Measurements from ENCODE around the gene BCKDHB.

Gene BCKDHB

GRCh38 chr6:80276861-80277260 is 170.4 kb downstream of the BCKDHB start:
- no peak for DNase-seq (ENCODE audit: extremely low spot score)
- CTCF ChIA-PET = no interaction called here
- no peak for TF ChIP-seq NFRKB (IDR thresholded peaks at IDR 0.05)
- no peak for TF ChIP-seq ZNF384 (IDR thresholded peaks at IDR 0.05)
- no peak for TF ChIP-seq LEF1 (IDR thresholded peaks at IDR 0.05; ENCODE audit: borderline replicate concordance)
- TF ChIP-seq FOXM1 (IDR thresholded peaks at IDR 0.05; ENCODE audit: borderline replicate concordance) = no peak
- TF ChIP-seq SUZ12 (IDR thresholded peaks at IDR 0.05) = no peak
- POLR2A ChIA-PET = no interaction called here

GRCh38 chr6:80277501-80277900 is 171.0 kb downstream of the BCKDHB start:
- POLR2A ChIA-PET = no interaction called here
- TF ChIP-seq SP1 (IDR thresholded peaks at IDR 0.05) (no peak), BHLHE40 (IDR thresholded peaks at IDR 0.05; ENCODE audit: borderline replicate concordance) (no peak), TARDBP (IDR thresholded peaks at IDR 0.05) (no peak), FOXA1 (IDR thresholded peaks at IDR 0.05) (no peak), ELF4 (IDR thresholded peaks at IDR 0.05) (no peak), HDGF (IDR thresholded peaks at IDR 0.05; ENCODE audit: borderline replicate concordance) (no peak), PKNOX1 (IDR thresholded peaks at IDR 0.05) (no peak), L3MBTL2 (conservative IDR thresholded peaks at IDR 0.05) (no peak), FOXK2 (IDR thresholded peaks at IDR 0.05) (no peak)
- DNase-seq (ENCODE audit: extremely low spot score) = no peak
- CTCF ChIA-PET = no interaction called here

GRCh38 chr6:80280262-80281010 is 174.0 kb downstream of the BCKDHB start:
- TF ChIP-seq ZNF384 (IDR thresholded peaks at IDR 0.05) (no peak), PKNOX1 (IDR thresholded peaks at IDR 0.05) (no peak), BHLHE40 (IDR thresholded peaks at IDR 0.05; ENCODE audit: borderline replicate concordance) (no peak), HDGF (IDR thresholded peaks at IDR 0.05; ENCODE audit: borderline replicate concordance) (no peak), NFRKB (IDR thresholded peaks at IDR 0.05) (no peak), FOXK2 (IDR thresholded peaks at IDR 0.05) (no peak), FOXA1 (IDR thresholded peaks at IDR 0.05) (no peak), FOXM1 (IDR thresholded peaks at IDR 0.05; ENCODE audit: borderline replicate concordance) (no peak), ELF4 (IDR thresholded peaks at IDR 0.05) (no peak), CTBP1 (IDR thresholded peaks at IDR 0.05; ENCODE audit: borderline replicate concordance) (no peak), TARDBP (IDR thresholded peaks at IDR 0.05) (no peak), L3MBTL2 (conservative IDR thresholded peaks at IDR 0.05) (no peak), SUZ12 (IDR thresholded peaks at IDR 0.05) (no peak), SP1 (IDR thresholded peaks at IDR 0.05) (no peak)
- ChIA-PET CTCF (no interaction called here), POLR2A (no interaction called here)
- no peak for DNase-seq (ENCODE audit: extremely low spot score)

GRCh38 chr6:80282913-80283554 is 176.6 kb downstream of the BCKDHB start:
- ChIA-PET CTCF (no interaction called here), POLR2A (no interaction called here)
- TF ChIP-seq FOXM1 (IDR thresholded peaks at IDR 0.05; ENCODE audit: borderline replicate concordance) (no peak), CTBP1 (IDR thresholded peaks at IDR 0.05; ENCODE audit: borderline replicate concordance) (no peak), BHLHE40 (IDR thresholded peaks at IDR 0.05; ENCODE audit: borderline replicate concordance) (no peak), SP1 (IDR thresholded peaks at IDR 0.05) (no peak), NFRKB (IDR thresholded peaks at IDR 0.05) (no peak), SUZ12 (IDR thresholded peaks at IDR 0.05) (no peak), HDGF (IDR thresholded peaks at IDR 0.05; ENCODE audit: borderline replicate concordance) (no peak), FOXA1 (IDR thresholded peaks at IDR 0.05) (no peak), ELF4 (IDR thresholded peaks at IDR 0.05) (no peak), TARDBP (IDR thresholded peaks at IDR 0.05) (no peak), L3MBTL2 (conservative IDR thresholded peaks at IDR 0.05) (no peak), ARNT (IDR thresholded peaks at IDR 0.05) (no peak)
- no peak for DNase-seq (ENCODE audit: extremely low spot score)

- CTCF ChIA-PET = no interaction called here
- POLR2A ChIA-PET = no interaction called here
- TF ChIP-seq NFRKB (IDR thresholded peaks at IDR 0.05) (no peak), SUZ12 (IDR thresholded peaks at IDR 0.05) (no peak), TARDBP (IDR thresholded peaks at IDR 0.05) (no peak)
- no peak for DNase-seq (ENCODE audit: extremely low spot score)
Observed at GRCh38 chr6:80287112-80287511, 180.6 kb downstream of the BCKDHB start.

- CTCF ChIA-PET = no interaction called here
- DNase-seq (ENCODE audit: extremely low spot score) = no peak
- POLR2A ChIA-PET = no interaction called here
- TF ChIP-seq ARNT (IDR thresholded peaks at IDR 0.05) (no peak), L3MBTL2 (conservative IDR thresholded peaks at IDR 0.05) (no peak), ZNF384 (IDR thresholded peaks at IDR 0.05) (no peak), BHLHE40 (IDR thresholded peaks at IDR 0.05; ENCODE audit: borderline replicate concordance) (no peak), ELF4 (IDR thresholded peaks at IDR 0.05) (no peak), NFRKB (IDR thresholded peaks at IDR 0.05) (no peak), PKNOX1 (IDR thresholded peaks at IDR 0.05) (no peak), TARDBP (IDR thresholded peaks at IDR 0.05) (no peak), SP1 (IDR thresholded peaks at IDR 0.05) (no peak), FOXA1 (IDR thresholded peaks at IDR 0.05) (no peak), HDGF (IDR thresholded peaks at IDR 0.05; ENCODE audit: borderline replicate concordance) (no peak), LEF1 (IDR thresholded peaks at IDR 0.05; ENCODE audit: borderline replicate concordance) (no peak)
Observed at GRCh38 chr6:80287607-80288006, 181.1 kb downstream of the BCKDHB start.
